ENCODE data around the gene OR2V1.
"Not testable (repeated sequence)": the region's sequence is repeated elsewhere in the genome, so short reads cannot be mapped to it uniquely, and the experiment has no call there.

The OR2V1 gene

GRCh38 chr5:181098762-181099601 is 32.0 kb downstream of the OR2V1 start:
- DNase-seq = no peak
- Histone ChIP-seq H2AFZ (ENCODE audit: low read length) (no peak overlapping the region), H3K4me1 (ENCODE audit: low read length) (no peaks in the 10 kb centered on the region), H3K4me3 (ENCODE audit: low read length) (no peak overlapping the region), H3K79me2 (ENCODE audit: low read length) (no peaks in the 10 kb centered on the region), H3K9me2 (replicated peaks; ENCODE audit: insufficient read depth, low read length) (no peaks in the 10 kb centered on the region), H3K27ac (ENCODE audit: low read length) (no peak overlapping the region), H3K4me2 (ENCODE audit: low read depth, low read length) (no peak overlapping the region), H3K9ac (ENCODE audit: low read length) (no peak overlapping the region), H4K20me1 (ENCODE audit: insufficient read depth, low read length) (no peaks in the 10 kb centered on the region), H3F3A (ENCODE audit: insufficient read depth, low read length) (no peaks in the 10 kb centered on the region), H3K27me3 (replicated peaks; ENCODE audit: insufficient read depth, low read length) (no peaks in the 10 kb centered on the region), H3K36me3 (replicated peaks; ENCODE audit: insufficient read depth, low read length) (no peaks in the 10 kb centered on the region), H3K9me3 (replicated peaks; ENCODE audit: insufficient read depth, low read length) (no peaks in the 10 kb centered on the region)
- TF ChIP-seq CTCF (IDR thresholded peaks at IDR 0.05; ENCODE audit: low read length) = no peak
- no peak for TF ChIP-seq EZH2 (optimal IDR thresholded peaks at IDR 0.05; ENCODE audit: low read depth, low read length)
- TF ChIP-seq EZH2phosphoT487 (IDR thresholded peaks at IDR 0.05; ENCODE audit: low read length) = no peak

GRCh38 chr5:181097759-181098491 is 33.0 kb downstream of the OR2V1 start:
- not testable (repeated sequence) for H3K4me3 ChIP-seq (ENCODE audit: low read length); H3K27me3 ChIP-seq (replicated peaks; ENCODE audit: insufficient read depth, low read length)

GRCh38 chr5:181097383-181097753 is 33.6 kb downstream of the OR2V1 start:
- not testable (repeated sequence) for DNase-seq

More at GRCh38 chr5:181097759-181098491, 33.0 kb downstream of the OR2V1 start:
- H2AFZ ChIP-seq (ENCODE audit: low read length); H3F3A ChIP-seq (ENCODE audit: insufficient read depth, low read length); DNase-seq; H3K9ac ChIP-seq (ENCODE audit: low read length); H4K20me1 ChIP-seq (ENCODE audit: insufficient read depth, low read length); H3K9me2 ChIP-seq (replicated peaks; ENCODE audit: insufficient read depth, low read length); H3K4me2 ChIP-seq (ENCODE audit: low read depth, low read length); H3K27ac ChIP-seq (ENCODE audit: low read length); H3K9me3 ChIP-seq (replicated peaks; ENCODE audit: insufficient read depth, low read length); H3K4me1 ChIP-seq (ENCODE audit: low read length); H3K79me2 ChIP-seq (ENCODE audit: low read length); H3K36me3 ChIP-seq (replicated peaks; ENCODE audit: insufficient read depth, low read length): not testable (repeated sequence)

GRCh38 chr5:181096721-181097382 is 34.1 kb downstream of the OR2V1 start:
- H3K4me2 ChIP-seq (ENCODE audit: low read depth, low read length); H3K9me3 ChIP-seq (replicated peaks; ENCODE audit: insufficient read depth, low read length); H3K27ac ChIP-seq (ENCODE audit: low read length); DNase-seq; H3K4me3 ChIP-seq (ENCODE audit: low read length); H3K9ac ChIP-seq (ENCODE audit: low read length); H3F3A ChIP-seq (ENCODE audit: insufficient read depth, low read length); H3K79me2 ChIP-seq (ENCODE audit: low read length); H2AFZ ChIP-seq (ENCODE audit: low read length); H4K20me1 ChIP-seq (ENCODE audit: insufficient read depth, low read length); H3K4me1 ChIP-seq (ENCODE audit: low read length); H3K9me2 ChIP-seq (replicated peaks; ENCODE audit: insufficient read depth, low read length); H3K36me3 ChIP-seq (replicated peaks; ENCODE audit: insufficient read depth, low read length); H3K27me3 ChIP-seq (replicated peaks; ENCODE audit: insufficient read depth, low read length): not testable (repeated sequence)

More at GRCh38 chr5:181097383-181097753, 33.6 kb downstream of the OR2V1 start:
- H2AFZ ChIP-seq (ENCODE audit: low read length); H3F3A ChIP-seq (ENCODE audit: insufficient read depth, low read length); H3K4me3 ChIP-seq (ENCODE audit: low read length); H3K4me2 ChIP-seq (ENCODE audit: low read depth, low read length); H4K20me1 ChIP-seq (ENCODE audit: insufficient read depth, low read length); H3K36me3 ChIP-seq (replicated peaks; ENCODE audit: insufficient read depth, low read length); H3K27ac ChIP-seq (ENCODE audit: low read length); H3K9ac ChIP-seq (ENCODE audit: low read length); H3K9me3 ChIP-seq (replicated peaks; ENCODE audit: insufficient read depth, low read length); H3K9me2 ChIP-seq (replicated peaks; ENCODE audit: insufficient read depth, low read length); H3K79me2 ChIP-seq (ENCODE audit: low read length); H3K4me1 ChIP-seq (ENCODE audit: low read length); H3K27me3 ChIP-seq (replicated peaks; ENCODE audit: insufficient read depth, low read length): not testable (repeated sequence)

GRCh38 chr5:181095162-181095561 is 35.8 kb downstream of the OR2V1 start:
- H3K27me3 ChIP-seq (replicated peaks; ENCODE audit: insufficient read depth, low read length); H3K9me3 ChIP-seq (replicated peaks; ENCODE audit: insufficient read depth, low read length); H3K9me2 ChIP-seq (replicated peaks; ENCODE audit: insufficient read depth, low read length); H3K4me3 ChIP-seq (ENCODE audit: low read length); H3K79me2 ChIP-seq (ENCODE audit: low read length); H2AFZ ChIP-seq (ENCODE audit: low read length); H4K20me1 ChIP-seq (ENCODE audit: insufficient read depth, low read length); H3K27ac ChIP-seq (ENCODE audit: low read length); H3K9ac ChIP-seq (ENCODE audit: low read length); H3K4me1 ChIP-seq (ENCODE audit: low read length); H3F3A ChIP-seq (ENCODE audit: insufficient read depth, low read length); H3K4me2 ChIP-seq (ENCODE audit: low read depth, low read length); H3K36me3 ChIP-seq (replicated peaks; ENCODE audit: insufficient read depth, low read length); DNase-seq: not testable (repeated sequence)

All from MM.1S (cell line).